Measurements from ENCODE around the gene FARSA. TPM values are rescaled to one million over a fixed set of nuclear protein-coding genes. Genes with fewer than 3 reads are reported as not detected.

FARSA gene
- total and polyA plus RNA-seq, 2 of the 13 experiments (the other 11 are each of a cell fraction or from before 2014, with no cell fraction given): 25.9 to 72.0 TPM

DNA sequence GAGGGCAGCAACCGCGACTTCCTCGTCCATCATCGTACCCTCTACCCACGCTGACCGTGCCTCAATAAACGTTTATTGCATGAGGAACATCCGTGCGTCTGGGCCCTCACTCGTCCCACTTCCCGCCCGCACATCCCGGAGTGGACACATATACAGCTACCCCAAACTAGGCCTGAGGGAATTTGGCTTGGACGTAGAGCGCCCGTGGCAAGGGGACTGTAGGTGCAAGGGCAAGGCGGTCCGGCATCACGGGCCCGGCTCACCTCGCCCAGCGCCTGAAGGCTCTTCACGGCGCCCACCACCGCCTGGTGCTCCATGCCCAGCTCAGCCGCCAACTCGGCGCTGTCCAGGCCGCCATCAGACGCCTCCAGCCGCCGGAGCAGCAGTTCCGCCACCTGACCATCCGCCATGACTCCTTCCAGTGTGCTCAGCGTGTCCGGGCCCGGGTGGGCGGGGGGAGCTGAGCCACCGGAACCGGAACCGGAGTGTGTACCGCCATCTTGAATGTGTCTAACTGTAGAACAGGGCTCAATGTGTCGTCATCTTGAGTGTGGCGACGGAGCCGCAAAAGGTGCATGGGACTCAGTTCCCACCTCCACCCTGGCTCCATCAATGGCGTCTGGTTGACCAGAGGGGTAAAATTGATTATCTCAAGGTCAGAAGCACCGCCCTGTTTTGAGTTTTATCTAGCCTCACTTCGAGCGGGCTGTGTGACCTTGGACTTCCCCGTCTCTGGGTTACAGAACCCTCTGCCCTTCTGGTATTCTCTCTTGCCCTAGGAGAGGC lies at the start of gene FARSA (continued):
- 0 out of 2 replicates have a peak, but pooled peaks have one; percentile 27 for TF ChIP-seq ZNF530 (CRISPR knock-in tag; IDR thresholded peaks at IDR 0.05; ENCODE audit: low read depth)
- TF ChIP-seq ZNF180 (CRISPR knock-in tag; IDR thresholded peaks at IDR 0.05; ENCODE audit: borderline replicate concordance, low read depth): no peak
- TF ChIP-seq NPAS2 (CRISPR knock-in tag; IDR thresholded peaks at IDR 0.05; ENCODE audit: borderline replicate concordance): no peak
- no peak for TF ChIP-seq AKAP8 (CRISPR knock-in tag; IDR thresholded peaks at IDR 0.05)
- TF ChIP-seq TOPORS (CRISPR knock-in tag; IDR thresholded peaks at IDR 0.05): peak; percentile 87
- TF ChIP-seq JUND (CRISPR knock-in tag; IDR thresholded peaks at IDR 0.05): no peak
- no peak for TF ChIP-seq ZNF615 (CRISPR knock-in tag; IDR thresholded peaks at IDR 0.05; ENCODE audit: borderline replicate concordance)
- no peak for TF ChIP-seq RORA (CRISPR knock-in tag; IDR thresholded peaks at IDR 0.05)
- TF ChIP-seq CERS6 (CRISPR knock-in tag; IDR thresholded peaks at IDR 0.05): no peak
- TF ChIP-seq SAFB2 (CRISPR knock-in tag; IDR thresholded peaks at IDR 0.05; ENCODE audit: borderline replicate concordance, low read depth): peak; percentile 42; the same call in 1 of the 2 replicates
- no peak for TF ChIP-seq PLRG1 (conservative IDR thresholded peaks at IDR 0.05)
- TF ChIP-seq SIX1 (CRISPR knock-in tag; IDR thresholded peaks at IDR 0.05; ENCODE audit: borderline replicate concordance): peak; percentile 24; the same call in 1 of the 2 replicates
- peak; percentile 91 for TF ChIP-seq TARDBP (CRISPR knock-in tag; IDR thresholded peaks at IDR 0.05)
- TF ChIP-seq ZZZ3 (CRISPR knock-in tag; IDR thresholded peaks at IDR 0.05; ENCODE audit: borderline replicate concordance): no peak; the same call in 1 of the 2 replicates
- peak; percentile 84; the same call in 1 of the 2 replicates for TF ChIP-seq ZNF839 (CRISPR knock-in tag; IDR thresholded peaks at IDR 0.05; ENCODE audit: borderline replicate concordance)
- TF ChIP-seq ZNF335 (CRISPR knock-in tag; IDR thresholded peaks at IDR 0.05): peak; percentile 96
- TF ChIP-seq PAF1 (CRISPR knock-in tag; IDR thresholded peaks at IDR 0.05): no peak
- TF ChIP-seq ZNF678 (CRISPR knock-in tag; IDR thresholded peaks at IDR 0.05): 0 out of 2 replicates have a peak, but pooled peaks have one; percentile 81
- TF ChIP-seq ZFP36 (IDR thresholded peaks at IDR 0.05; ENCODE audit: borderline replicate concordance, low read depth, low read length, partially characterized antibody): no peak
- TF ChIP-seq, protein P1, sequence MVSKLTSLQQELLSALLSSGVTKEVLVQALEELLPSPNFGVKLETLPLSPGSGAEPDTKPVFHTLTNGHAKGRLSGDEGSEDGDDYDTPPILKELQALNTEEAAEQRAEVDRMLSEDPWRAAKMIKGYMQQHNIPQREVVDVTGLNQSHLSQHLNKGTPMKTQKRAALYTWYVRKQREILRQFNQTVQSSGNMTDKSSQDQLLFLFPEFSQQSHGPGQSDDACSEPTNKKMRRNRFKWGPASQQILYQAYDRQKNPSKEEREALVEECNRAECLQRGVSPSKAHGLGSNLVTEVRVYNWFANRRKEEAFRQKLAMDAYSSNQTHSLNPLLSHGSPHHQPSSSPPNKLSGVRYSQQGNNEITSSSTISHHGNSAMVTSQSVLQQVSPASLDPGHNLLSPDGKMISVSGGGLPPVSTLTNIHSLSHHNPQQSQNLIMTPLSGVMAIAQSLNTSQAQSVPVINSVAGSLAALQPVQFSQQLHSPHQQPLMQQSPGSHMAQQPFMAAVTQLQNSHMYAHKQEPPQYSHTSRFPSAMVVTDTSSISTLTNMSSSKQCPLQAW (CRISPR knock-in tag; IDR thresholded peaks at IDR 0.05): peak; percentile 66; the same call in 1 of the 2 replicates
- TF ChIP-seq, protein P2, sequence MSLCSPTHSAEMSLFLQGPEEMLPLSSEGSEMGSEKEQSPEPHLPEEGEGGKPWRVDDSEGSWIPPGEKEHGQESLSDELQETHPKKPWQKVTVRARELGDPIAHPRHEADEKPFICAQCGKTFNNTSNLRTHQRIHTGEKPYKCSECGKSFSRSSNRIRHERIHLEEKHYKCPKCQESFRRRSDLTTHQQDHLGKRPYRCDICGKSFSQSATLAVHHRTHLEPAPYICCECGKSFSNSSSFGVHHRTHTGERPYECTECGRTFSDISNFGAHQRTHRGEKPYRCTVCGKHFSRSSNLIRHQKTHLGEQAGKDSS (CRISPR knock-in tag; IDR thresholded peaks at IDR 0.05; ENCODE audit: borderline replicate concordance, low read depth): peak; percentile 99
- no peak for TF ChIP-seq TCF7 (IDR thresholded peaks at IDR 0.05; ENCODE audit: low read depth)
- peak; percentile 69 for TF ChIP-seq XRCC5 (optimal IDR thresholded peaks at IDR 0.05; ENCODE audit: low read length)
- TF ChIP-seq ATF1 (CRISPR knock-in tag; IDR thresholded peaks at IDR 0.05): no peak
- no peak for TF ChIP-seq ZFYVE20 (CRISPR knock-in tag; IDR thresholded peaks at IDR 0.05; ENCODE audit: borderline replicate concordance, low read depth)
- TF ChIP-seq CHD4 (IDR thresholded peaks at IDR 0.05; ENCODE audit: borderline replicate concordance, low read length): no peak

Measured in HepG2 (cell line).